HG02763 (cell line): ENCODE data around the gene TCEA2.

Experiments used
- ATAC-seq: cut with Tn5 transposase; IDR thresholded peaks from one replicate; pipeline ENCODE4 v1.9.1; 2021; ENCODE audit warnings: mild to moderate bottlenecking, moderate library complexity; ENCODE audit not compliant: unreplicated experiment

TCEA2 gene

DNA sequence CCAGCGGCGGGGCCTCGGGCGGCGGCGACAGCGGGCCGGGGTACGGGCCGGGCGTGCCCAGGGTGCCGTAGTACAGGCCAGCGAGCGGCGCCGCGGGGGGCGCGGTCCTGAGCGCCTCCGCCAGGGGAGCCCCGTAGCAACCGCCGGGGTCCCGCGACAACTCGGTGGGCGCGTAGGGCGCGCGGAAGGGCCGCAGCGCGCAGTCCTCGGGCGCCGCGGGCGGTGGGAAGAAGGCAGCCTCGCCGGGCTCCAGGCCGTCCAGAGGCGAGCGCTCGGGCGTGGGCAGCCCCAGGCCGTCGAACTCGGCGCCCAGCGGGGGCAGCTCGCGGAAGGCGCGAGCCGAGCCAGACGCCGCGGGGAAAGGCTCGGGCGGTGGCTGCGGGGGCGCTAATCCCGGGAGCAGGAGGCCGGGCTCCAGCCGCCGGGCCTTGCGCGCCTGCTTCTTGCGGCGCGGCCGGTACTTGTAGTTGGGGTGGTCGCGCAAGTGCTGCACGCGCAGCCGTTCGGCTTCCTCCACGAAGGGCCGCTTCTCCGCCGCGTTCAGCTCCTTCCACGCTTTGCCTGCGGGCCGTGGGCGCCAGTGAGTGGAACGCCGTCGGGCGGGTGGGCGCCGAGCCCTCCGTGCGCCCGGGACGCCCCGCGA is 14.5 kb upstream of the TCEA2 start:
- ATAC-seq: no peak

DNA sequence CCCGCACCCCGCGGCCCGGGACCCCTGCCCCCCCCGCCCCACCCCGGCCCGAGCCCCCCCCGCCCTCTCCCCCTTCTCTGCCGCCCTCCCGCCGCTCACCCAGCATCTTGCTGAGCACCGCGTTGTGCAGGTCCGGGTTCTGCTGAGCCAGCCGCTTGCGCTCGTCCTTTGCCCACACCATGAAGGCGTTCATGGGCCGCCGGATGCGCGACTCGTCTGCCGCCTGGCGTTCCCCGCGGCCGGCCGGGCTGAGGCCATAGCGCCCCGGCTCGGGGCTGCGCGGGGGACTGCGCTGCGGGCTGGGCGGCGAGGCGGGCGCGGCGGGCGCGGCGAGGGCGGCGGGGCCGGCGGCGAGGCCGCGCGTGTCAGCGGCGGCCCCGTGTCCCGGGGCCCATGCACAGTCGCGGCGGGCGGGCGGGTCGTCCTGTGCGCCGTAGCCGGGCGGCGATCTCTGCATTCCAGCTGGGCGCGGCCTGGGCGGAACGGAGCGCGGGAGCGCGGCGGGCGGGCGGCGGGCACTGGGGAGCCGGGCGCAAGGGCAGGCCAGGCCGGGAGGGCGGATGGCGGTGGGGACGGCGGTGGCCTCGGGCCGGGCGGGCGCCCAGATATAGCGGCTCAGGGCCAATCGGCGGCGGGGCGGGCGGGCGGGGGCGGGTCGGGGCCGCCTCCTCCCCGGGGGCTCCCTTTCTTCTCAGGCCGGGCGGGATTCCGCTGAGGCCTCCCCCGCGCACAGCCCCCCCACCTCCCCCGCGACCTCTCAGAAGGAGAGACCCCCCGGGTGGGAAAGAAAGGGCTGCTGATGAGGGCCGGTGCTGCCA is 13.7 kb upstream of the TCEA2 start, which contains the start of gene SOX18:
SOX18 (minus strand) TSS at position 580 of the 818 bp plus-strand sequence; CDS start at position 457, 123 bp downstream.
- no peak for ATAC-seq

DNA sequence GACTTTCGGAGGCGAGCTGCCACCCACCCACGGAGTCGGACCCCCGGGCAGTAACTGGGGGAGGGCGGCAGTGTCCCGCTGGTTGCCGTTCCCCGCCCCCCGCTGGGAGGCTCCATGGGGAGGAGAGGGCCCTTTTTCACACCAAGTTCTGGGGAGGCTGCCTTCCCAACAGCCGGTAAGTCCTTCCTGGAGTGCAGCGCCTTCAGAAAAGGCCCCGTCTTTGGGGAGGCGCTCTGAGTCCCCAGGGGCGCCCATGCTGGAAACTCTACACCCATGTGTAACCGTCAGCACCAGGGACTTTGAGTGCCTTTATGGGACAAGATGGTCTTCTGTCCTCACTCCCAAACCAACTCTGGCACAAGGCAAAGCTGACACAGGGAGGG is 13.1 kb upstream of the TCEA2 start:
- no peak for ATAC-seq

DNA sequence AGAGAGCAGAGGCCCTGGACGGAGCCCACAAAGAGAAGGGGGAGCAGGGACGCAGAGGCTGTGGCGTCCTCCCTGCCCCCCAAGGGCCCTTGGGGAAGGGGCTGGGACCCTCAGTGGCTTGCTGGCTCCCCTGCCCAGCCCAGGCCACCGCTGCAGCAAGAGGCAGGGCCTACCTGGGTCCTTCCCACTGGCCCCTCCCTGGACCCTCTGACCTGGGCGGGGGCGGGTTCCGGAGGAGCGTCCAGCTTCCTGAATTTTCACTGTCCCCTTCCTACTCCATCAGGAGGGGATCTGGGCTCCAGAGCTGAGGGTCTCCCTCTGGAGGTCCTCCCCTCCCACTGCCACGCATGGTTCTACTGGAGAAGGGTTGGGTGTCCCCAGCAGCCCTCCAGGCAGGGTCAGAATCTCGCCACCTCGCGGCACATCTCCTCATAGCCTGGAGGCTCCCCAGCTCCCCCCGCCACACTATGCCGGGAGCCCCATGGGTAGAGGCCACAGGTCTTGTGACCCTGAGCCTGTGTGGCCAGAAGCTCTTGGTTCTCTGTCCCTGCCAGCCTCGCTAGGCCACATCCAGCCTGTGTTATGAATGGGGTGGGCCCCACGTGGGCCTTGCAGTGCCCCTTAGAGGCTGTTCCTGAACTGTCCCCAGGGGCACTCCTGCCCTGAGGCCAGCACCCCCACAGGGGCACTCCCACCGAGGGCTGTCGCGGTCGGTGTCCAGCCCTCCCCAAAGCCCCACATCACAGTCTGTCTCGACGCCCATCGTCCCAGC is 12.6 kb upstream of the TCEA2 start:
- no peak for ATAC-seq

DNA sequence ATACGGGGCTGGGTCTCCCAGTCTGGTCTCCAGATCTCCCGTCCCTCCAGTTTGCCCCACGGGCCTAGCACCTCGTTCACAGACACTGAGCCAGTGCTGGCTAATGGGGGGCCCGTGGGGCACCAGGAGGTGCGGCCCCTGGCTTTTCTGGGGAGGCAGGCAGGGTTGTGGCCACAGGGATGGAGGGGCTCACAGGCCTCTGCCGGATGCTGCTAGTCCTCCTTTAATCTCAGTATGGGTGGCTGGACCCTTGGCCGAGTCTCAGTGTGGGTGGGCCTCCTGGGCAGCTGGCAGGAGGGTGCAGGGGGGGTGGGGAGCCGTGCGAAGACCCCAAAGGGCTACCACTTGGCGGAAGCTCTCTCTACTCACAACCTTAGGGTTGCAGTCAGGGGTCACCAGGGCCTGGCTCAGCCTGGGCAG is 12.0 kb upstream of the TCEA2 start:
- ATAC-seq: no peak

DNA sequence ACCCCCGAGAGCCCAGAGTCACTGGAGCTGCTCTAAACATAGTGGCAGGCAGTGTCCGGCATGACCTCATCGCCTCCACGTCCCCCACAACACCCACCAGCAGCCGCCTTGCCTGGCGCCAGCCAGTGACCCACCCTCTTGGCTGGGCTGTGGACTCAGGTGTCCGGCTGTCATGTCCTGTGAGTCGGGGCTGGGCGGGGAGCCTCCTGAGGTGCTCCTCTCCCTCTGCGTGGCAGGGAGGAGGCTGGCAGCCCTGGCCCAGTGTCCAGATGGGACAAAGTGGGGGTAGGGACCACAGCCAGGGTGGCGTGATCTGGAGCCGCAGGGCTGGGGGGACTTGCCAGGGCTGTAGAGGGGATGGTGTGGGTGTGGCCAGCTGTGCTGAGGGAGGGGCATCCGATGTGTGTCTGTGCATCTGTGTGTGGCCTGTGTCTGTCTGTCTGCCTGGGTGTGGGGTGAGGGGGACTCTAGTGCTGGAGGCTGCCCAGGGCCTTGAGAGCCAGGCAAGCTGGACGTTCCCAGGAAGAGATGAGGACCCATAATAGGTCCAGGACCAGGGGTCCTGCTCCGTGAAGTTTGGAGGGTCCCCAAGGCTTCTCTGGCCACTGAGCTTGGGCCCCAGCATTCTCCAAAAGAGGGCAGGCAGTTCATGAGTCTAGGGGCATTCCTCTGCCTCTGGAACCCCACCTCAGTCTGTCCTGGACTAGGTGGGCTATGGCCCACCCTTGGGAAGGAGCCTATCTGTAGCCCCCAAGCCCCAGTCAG is 11.3 kb upstream of the TCEA2 start:
- ATAC-seq: no peak

DNA sequence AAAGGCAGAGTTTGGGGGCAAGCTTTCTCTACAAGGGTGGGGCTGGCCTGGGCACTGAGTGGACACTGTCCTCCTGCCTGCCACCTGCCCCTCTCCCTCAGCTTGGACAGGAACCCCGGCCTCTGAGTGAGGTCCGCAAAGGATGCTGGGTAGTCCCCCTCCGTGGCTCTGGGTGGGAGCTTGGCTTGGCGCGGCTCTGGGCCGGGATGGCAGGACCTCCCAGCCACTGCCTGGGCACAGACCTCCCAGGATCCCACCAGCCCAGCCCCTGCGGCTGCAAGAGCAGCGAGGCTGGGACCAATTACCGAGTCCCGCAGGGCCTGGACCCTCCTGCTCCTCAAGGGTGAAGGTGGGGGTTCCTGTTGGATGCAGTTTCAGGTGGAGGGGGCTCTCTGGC is 10.7 kb upstream of the TCEA2 start:
- ATAC-seq: no peak

DNA sequence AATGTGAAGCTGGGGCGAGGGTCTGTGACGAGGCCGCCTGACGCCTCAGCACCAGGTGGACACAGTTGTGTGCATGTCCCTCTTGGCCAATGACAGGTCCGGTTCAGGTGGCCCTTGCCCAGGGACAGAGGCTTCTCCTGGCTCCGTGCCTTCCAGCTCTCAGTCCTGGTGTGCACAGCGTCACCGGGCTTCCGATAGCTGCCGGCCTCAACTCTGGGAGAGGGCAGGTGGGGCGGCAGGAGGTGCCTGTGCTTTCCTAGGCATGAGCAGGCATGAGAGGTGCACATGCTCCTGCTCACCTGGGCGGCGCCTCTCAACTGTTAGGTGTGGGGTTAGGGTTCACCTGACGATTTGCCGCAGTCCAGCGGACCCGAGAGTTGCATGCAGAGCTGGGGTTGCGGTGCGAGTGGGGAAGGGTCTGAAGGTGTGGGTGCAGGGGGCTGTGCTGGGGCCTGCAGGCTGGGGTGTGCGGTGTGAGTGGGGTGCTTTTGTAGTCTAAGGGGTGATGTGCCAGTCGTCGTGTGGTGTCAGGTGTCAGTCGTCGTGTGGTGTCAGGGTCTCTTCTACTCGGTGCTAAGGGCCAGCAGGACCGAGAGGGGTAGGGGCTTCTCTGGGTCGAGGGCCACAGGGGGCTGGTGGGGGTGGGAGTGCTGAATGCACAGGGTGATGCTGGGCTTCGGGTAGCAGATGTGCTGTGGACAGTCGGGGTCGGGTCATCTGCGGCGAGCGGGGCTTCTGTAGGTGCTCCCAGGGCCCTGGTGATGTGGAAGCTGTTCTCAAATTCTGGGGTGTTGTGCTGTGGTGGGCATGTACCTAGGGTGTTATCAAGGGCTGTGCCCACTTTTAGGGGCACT is 9.8 kb upstream of the TCEA2 start:
- no peak for ATAC-seq

DNA sequence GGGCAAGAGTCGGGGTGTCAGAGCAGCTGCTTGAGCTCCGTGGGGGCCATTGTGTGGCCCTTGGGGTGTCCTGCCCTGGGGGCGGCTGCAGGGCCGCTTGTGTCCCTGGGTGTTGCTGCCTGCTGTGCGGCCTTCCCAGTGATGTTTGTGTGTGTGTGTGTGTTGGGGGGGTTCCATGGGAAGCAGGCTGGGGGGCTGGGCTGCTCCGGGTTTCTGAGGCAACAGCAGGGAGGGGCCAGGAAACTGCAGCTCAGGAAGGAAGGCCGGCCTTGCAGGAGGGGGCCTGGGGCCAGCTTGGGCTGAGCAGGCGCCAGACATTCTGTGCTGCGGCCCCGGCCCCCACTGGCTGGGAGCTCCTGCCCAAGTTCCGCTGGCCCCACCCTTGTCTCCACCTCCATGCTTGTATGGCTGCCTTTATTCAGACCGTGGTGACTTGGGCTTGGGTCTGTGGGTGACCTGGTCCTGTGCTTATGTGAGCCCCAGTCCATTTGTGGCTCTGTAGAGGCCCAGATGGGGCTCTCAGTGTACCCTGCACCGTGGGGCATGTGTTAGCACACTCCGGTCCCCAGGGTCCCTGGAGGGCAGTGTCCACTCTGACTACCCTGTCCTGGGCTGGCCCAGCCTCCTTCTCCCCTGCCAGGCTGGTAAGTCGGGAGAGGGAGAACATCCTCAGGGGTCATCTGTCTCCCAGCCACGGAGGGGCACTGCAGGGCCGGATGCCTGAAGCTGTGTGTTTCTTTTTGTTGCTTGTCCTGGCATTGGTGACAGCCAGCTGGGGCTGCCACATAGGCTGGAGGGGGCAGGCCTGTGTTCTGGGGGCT is 8.9 kb upstream of the TCEA2 start:
- ATAC-seq: no peak

DNA sequence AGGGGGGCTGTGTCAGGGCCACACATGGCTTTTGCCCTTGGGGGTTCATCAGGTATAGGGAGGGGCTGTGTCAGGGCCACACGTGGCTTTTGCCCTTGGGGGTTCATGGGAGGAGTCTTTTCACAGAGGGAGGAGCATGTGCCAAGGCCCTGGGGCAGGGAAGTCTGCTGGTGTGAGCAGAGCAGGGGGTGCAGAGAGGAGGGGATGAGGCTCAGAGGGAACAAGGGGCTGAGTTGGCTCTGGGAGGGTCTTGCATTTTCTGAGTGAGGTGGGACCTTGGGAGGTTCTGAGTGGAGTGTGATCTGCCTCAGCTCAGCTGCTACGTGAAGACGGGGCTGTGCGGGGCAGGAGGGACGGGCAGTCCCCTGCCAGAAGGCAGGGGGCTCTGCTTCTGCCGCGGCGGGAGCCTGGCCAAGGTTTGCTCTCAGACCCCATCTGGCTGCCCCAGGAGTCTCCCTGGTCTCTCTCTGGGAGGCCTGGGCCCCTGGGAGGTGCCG is 7.6 kb upstream of the TCEA2 start:
- ATAC-seq: no peak

DNA sequence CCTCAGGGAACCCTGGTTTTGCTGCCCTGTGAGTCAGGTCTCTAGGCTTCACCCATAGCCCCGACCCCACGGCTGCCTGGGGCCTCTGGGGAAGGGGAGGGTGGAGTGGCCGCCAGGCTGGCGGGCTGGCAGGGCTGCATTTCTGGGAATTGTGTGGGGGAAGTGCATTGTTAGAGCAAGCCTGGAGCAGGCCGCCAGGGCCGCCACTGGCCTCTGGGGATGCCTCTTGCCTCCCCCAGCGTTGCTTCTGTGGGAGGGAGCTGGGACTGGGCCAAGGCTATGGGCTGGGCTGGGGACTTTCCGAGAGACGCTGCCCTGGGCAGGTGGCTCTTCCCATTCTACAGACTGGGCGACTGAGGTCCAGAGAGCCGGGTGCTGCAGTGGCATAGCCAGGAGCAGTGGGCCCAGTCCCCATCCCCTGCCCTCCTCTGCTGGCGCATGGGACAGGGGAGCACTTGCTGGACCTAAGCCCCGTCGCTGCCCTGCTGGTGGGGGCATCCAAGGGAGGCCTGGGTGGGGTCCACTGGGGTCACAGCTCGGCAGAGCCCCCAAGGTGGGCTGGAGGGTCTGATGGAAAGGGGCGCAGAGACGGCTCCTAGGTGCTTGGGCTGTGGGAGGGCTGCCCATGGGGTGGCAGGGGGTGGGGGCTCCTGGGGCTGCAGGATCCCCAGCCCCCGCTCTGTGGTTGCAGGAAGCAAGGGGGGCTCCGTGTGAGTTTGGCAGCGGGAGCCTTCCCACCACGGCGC is 6.9 kb upstream of the TCEA2 start:
- ATAC-seq: no peak

DNA sequence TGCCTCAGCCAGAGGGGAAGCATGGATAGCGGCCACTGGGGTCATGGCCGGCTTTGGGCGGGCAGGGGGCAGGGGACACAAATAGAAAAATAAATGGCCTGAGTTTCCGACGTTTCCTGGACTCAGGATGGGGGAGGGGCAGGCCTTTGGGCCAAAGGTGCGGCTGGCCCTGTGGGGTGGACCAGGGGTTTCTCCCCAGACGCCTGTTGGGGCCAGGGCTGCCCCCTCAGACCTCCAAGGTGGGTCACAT is 6.4 kb upstream of the TCEA2 start:
- ATAC-seq: no peak

DNA sequence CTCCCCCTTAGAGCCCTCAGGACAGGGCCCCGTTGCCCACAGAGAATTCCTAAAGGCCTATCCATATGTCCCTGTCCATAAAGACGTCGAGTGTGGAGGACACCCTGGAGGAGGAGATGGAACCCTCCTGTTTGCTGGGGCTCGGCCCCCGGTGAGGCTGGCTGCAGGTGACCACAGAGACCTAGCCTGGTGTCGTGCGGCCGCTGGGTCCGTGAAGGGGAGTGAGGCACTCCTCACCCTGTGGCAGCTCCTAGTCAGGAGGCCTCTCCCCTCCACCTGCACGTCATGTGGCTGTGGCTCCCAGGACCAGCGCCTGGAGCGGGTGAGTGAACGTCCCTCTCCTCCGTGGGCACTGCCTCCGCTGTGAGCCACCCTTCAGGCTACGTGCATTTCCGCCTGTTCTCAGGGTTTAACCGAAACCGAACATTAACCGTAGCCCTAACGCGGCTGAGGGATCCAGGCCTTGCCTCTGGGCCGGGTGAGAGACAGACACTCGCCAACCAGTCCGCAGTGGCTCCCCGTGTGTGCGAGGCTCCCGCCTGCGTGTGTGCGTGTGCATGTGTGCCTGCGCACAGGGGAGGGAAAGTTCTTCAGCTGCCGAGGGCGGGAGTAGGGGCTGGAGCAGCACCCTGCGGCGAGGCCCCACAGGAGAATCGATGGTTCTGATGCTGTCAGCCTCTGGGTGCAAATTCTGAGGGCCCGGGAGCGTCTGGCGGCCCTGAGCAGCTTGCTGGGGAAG is 5.9 kb upstream of the TCEA2 start:
- no peak for ATAC-seq

DNA sequence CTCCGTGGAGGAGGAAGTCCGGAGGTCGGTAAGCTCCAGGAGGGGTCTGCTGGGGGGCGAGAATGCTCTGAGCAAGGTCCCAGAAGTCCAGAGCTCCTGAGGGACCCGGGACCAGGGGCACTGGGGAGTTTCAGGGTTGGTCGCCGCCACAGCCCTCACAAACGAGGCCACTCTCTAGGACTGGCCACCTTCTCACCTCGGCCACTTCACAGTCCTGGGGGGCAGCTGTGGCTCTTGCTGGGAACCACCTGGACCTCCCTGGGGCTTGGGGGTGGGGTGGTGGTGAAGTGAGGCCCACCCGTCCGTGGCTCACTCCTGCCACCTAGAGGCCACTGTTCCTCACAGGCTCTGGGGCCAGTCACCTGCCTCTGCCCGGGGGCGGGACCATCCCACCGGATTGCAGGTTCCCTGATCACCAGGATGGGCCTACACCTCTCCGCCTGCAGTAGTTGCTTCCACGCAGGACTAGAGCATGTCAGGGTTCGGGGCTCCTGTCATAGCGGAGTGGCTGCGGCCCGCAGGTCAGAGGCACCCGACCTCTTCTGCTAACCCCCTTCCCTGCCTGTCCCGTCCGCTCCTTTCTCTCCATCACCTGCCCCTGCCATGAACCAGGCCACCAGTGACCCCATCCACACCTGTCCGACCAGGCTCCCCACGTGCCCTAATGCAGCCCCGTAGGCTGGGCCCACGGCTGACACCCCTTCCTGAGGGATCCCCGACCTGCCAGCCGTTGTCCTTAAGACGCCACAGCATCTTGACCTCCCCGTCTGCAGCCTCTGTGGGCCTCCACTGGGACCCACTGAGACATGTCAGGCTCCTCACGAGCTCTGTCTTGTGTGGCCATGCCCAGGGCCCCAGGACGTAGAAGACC is 5.1 kb upstream of the TCEA2 start:
- no peak for ATAC-seq

DNA sequence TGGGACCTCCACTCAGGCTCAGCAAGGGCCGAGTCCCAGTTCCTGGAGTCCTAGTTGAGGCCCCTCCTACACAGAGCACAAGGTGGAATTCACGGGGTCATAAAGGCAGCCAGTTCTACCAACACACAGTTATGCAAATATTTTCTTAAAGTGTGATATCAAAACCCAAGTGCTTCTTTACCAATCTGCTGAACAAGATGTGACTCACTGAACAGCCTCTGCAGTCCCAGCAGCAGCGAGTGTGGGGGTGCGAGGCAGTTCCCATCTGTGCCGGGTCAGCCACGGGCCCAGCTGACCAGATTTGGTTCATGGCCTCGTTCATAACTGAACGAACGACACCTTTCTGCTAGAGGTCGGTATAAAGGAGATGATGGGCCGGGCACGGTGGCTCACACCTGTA is 4.5 kb upstream of the TCEA2 start:
- no peak for ATAC-seq

DNA sequence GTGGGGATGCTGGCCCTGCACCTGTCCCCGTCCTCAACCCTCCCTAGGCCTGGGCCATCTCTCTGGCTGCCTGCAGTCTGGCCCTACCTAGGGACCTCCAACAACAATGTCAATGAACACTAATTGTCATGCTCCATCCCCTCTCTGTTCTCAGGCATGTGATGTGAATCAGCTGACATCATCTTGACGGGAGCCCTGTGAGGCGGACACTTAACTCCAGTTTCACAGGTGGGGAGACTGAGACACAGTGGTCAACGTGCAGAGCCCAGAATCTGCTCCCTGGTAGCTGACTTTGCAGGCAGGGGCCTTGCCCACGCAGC is 762 bp upstream of the TCEA2 start:
- ATAC-seq: no peak
